Left ventricle myocardium inferior (tissue), 1 donor: ENCODE measurements around the gene POLH. TPM values are rescaled to one million over a fixed set of nuclear protein-coding genes. Genes with fewer than 3 reads are reported as not detected.
"Not testable (repeated sequence)": the region's sequence is repeated elsewhere in the genome, so short reads cannot be mapped to it uniquely, and the experiment has no call there.

ENCODE experiments used
- DNase-seq: peaks from one replicate; pipeline ENCODE4 v3.0.0-alpha.2; 2020
- H3K27ac ChIP-seq: fragments of 200-600 bp; replicated peaks from 2 replicates; pipeline ENCODE4 v1.8.0; 2021
- H3K27me3 ChIP-seq: fragments of 200-600 bp; 2 replicates; pipeline ENCODE4 v1.8.0; 2021; ENCODE audit warnings: low read depth
- H3K36me3 ChIP-seq: fragments of 200-600 bp; 2 replicates; pipeline ENCODE4 v1.8.0; 2021
- H3K4me1 ChIP-seq: fragments of 200-600 bp; 2 replicates; pipeline ENCODE4 v1.8.0; 2021
- H3K4me3 ChIP-seq: fragments of 200-600 bp; 2 replicates; pipeline ENCODE4 v1.8.0; 2021; ENCODE audit warnings: mild to moderate bottlenecking, moderate library complexity
- H3K9me3 ChIP-seq: fragments of 200-600 bp; replicated peaks from 2 replicates; pipeline ENCODE4 v1.8.0; 2021
- CTCF ChIP-seq: fragments of 200-600 bp; IDR thresholded peaks from 2 replicates; pipeline ENCODE4 v1.8.0; 2021; ENCODE audit warnings: antibody characterized with exemption, mild to moderate bottlenecking, borderline replicate concordance
- intact Hi-C: fragments of 100-400 bp; cut with micrococcal nuclease; formaldehyde crosslinking; loops from one replicate; pipeline ENCODE4 v1.11.0; 2022
- long read RNA-seq: library from polyadenylated mRNA; unstranded; transcript quantifications from one replicate; pipeline ENCODE4 v2.0.0, GENCODE V29; 2021
- total RNA-seq: library from RNA; stranded (reverse); fragmentation: NEBNext Ultra II Directional; extraction: Animal tissue kit (Norgen Biotek cat#: 25700); gene quantifications from one replicate; pipeline ENCODE4 v1.2.1, GENCODE V29; 2021
- donor health status: DM: no; HTN: yes; CAD: no; lungs with severe emphysema.

Gene POLH
- total RNA-seq = 7.9 TPM
- long read RNA-seq, partial matches to known transcripts = 0 of 4 reads
- long read RNA-seq, other reads (novel, unspliced or antisense) = 2 of 4 reads

- Histone ChIP-seq H3K36me3 (peaks cover 23% of the 10 kb centered on the region), H3K27ac (peak within 1 kb of the TSS; percentile 88), H3K9me3 (no peaks in the 10 kb centered on the region), H3K27me3 (no peaks in the 10 kb centered on the region), H3K4me3 (peak within 1 kb of the TSS; percentile 99), H3K4me1 (peaks cover 52% of the 10 kb centered on the region)
- peak; percentile 93 for DNase-seq
- intact Hi-C loops = no loop called here
- TF ChIP-seq CTCF = peak; percentile 36
These were observed at the start of gene POLH, which contains the start of gene XPO5 for GRCh38 chr6:43575772-43576551. Gene POLH, plus strand, starts transcription at chr6:43576185. Its CDS starts 6,135 bp downstream, at chr6:43582320. Gene XPO5, minus strand, starts transcription at chr6:43576038. Its CDS starts 174 bp downstream, at chr6:43575864.

- no peak overlapping the region for H3K4me3 ChIP-seq
- no peaks in the 10 kb centered on the region for H3K27me3 ChIP-seq
- H3K27ac ChIP-seq = no peak overlapping the region
- TF ChIP-seq CTCF = no peak
- peaks cover 83% of the 10 kb centered on the region for H3K36me3 ChIP-seq
- H3K9me3 ChIP-seq = no peaks in the 10 kb centered on the region
- H3K4me1 ChIP-seq = no peaks in the 10 kb centered on the region
- intact Hi-C loops = no loop called here
- no peak for DNase-seq
These were observed 43.8 kb upstream of the POLH start for GRCh38 chr6:43532201-43532600.

GRCh38 chr6:43538986-43539385, 37.0 kb upstream of the POLH start:
- H3K9me3 ChIP-seq, H3K4me3 ChIP-seq, H3K27me3 ChIP-seq, DNase-seq, intact Hi-C loops, H3K4me1 ChIP-seq, H3K27ac ChIP-seq: not testable (repeated sequence)
- H3K36me3 ChIP-seq = peaks cover 72% of the 10 kb centered on the region

- intact Hi-C loops, H3K27ac ChIP-seq, DNase-seq, H3K27me3 ChIP-seq, H3K9me3 ChIP-seq, H3K4me1 ChIP-seq, H3K4me3 ChIP-seq: not testable (repeated sequence)
- peaks cover 76% of the 10 kb centered on the region for H3K36me3 ChIP-seq
These were observed 36.6 kb upstream of the POLH start for GRCh38 chr6:43539409-43539808.

GRCh38 chr6:43540507-43540906, 35.5 kb upstream of the POLH start:
- intact Hi-C loops = no loop called here
- peaks cover 80% of the 10 kb centered on the region for H3K36me3 ChIP-seq
- TF ChIP-seq CTCF = no peak
- no peak for DNase-seq
- no peaks in the 10 kb centered on the region for H3K4me1 ChIP-seq
- H3K9me3 ChIP-seq = no peaks in the 10 kb centered on the region
- H3K27ac ChIP-seq = no peak overlapping the region
- H3K27me3 ChIP-seq = no peaks in the 10 kb centered on the region
- no peak overlapping the region for H3K4me3 ChIP-seq

- DNase-seq = no peak
- Histone ChIP-seq H3K27ac (no peak overlapping the region), H3K36me3 (peaks cover 82% of the 10 kb centered on the region), H3K4me3 (no peak overlapping the region), H3K27me3 (no peaks in the 10 kb centered on the region), H3K9me3 (no peaks in the 10 kb centered on the region), H3K4me1 (no peaks in the 10 kb centered on the region)
- intact Hi-C loops = no loop called here
- no peak for TF ChIP-seq CTCF
These were observed 34.1 kb upstream of the POLH start for GRCh38 chr6:43541774-43542471.
